Gastrocnemius medialis (tissue), 4 donors: ENCODE results near the gene MEGF11. TPM values are rescaled to one million over a fixed set of nuclear protein-coding genes. Genes with fewer than 3 reads are reported as not detected.

Experiments
- ATAC-seq, 2 donors: fragments of 150-250 bp; one replicate each; pipeline ENCODE4 v1.9.1; 2016
- DNase-seq, 2 donors: peaks; one replicate each; pipeline ENCODE4 v3.0.0-alpha.2; 2019
- H3K27ac ChIP-seq, 4 donors: fragments of 200-600 bp; sonication (generic); 1 replicate in 1 of 4; 2 replicates in 3 of 4; pipeline ENCODE4 v1.5.1; 2016 to 2018; ENCODE audit warnings: mild to moderate bottlenecking in 2 of 4, moderate library complexity in 1 of 4
- H3K27me3 ChIP-seq, 3 donors: fragments of 200-600 bp; sonication (generic) in 2 of 3; 1 replicate in 1 of 3; 2 replicates in 2 of 3; pipeline versions ENCODE4 v1.5.1 to v1.6.0; 2016 to 2019; ENCODE audit warnings: mild to moderate bottlenecking in 1 of 3, moderate library complexity in 1 of 3
- H3K36me3 ChIP-seq, 2 donors: fragments of 200-600 bp; sonication (generic) in 1 of 2; one replicate each; pipeline ENCODE4 v1.5.1; 2017 to 2018
- H3K4me1 ChIP-seq, 2 donors: fragments of 200-600 bp; sonication (generic) in 1 of 2; one replicate each; pipeline ENCODE4 v1.5.1; 2016 to 2017; ENCODE audit warnings: mild to moderate bottlenecking in 2 of 2
- H3K4me3 ChIP-seq, 4 donors: fragments of 200-600 bp; sonication (generic) in 3 of 4; 1 replicate in 1 of 4; 2 replicates in 3 of 4; pipeline ENCODE4 v1.5.1; 2016 to 2019; ENCODE audit warnings: mild to moderate bottlenecking in 2 of 4
- H3K9me3 ChIP-seq, 3 donors: fragments of 200-600 bp; sonication (generic) in 2 of 3; 1 replicate in 1 of 3; 2 replicates in 2 of 3; pipeline ENCODE4 v1.5.1; 2016 to 2019
- POLR2A ChIP-seq, 2 donors: fragments of 450-650 bp; IDR thresholded peaks; one replicate each; pipeline ENCODE4 v1.6.1; 2017; ENCODE audit warnings: antibody characterized with exemption in 2 of 2, mild to moderate bottlenecking in 2 of 2, moderate library complexity in 2 of 2
- in situ Hi-C, 4 donors: fragments of 200-750 bp; cut with MboI; loops; one replicate each; pipeline versions ENCODE4 v1.15.0 to v1.8.0; 2017; ENCODE audit warnings: low sequenced_read_pairs in 4 of 4
- intact Hi-C: fragments of 100-400 bp; cut with DNase I; formaldehyde crosslinking; loops from one replicate; pipeline ENCODE4 v1.15.1; 2023; ENCODE audit warnings: low total_unique reads
- total RNA-seq, 4 donors: library from RNA; depleted of rRNA; stranded (reverse); fragments of >200 nt; gene quantifications; one replicate each; pipeline versions ENCODE4 v1.1.0 to v1.2.3, GENCODE V29; 2016
- TF ChIP-seq, protein P1 (sequence below), 5 experiments: fragments of 450-650 bp in 3 of 5; fragments of 200-600 bp in 2 of 5; sonication (generic) in 2 of 5; IDR thresholded peaks in 4 of 5; conservative IDR thresholded peaks in 1 of 5; 1 replicate in 4 of 5; 2 replicates in 1 of 5; pipeline ENCODE4 v1.5.1; 2016 to 2019; ENCODE audit warnings: antibody characterized with exemption in 5 of 5, mild to moderate bottlenecking in 3 of 5, moderate library complexity in 3 of 5

Gene MEGF11
- total RNA-seq, 4 donors from 2014 or later, result not detected

GRCh38 chr15:65991721-65992483 lies 261.6 kb downstream of the MEGF11 start:
- in situ Hi-C loops, result loop anchor here in 1 of 4 donors (25.0 kb wide), 1 partner anchor 195 kb away; no protein-coding TSS in a partner anchor
- no peaks in the 10 kb centered on the region for H3K36me3 ChIP-seq
- H3K4me1 ChIP-seq, result no peaks in the 10 kb centered on the region
- DNase-seq (no peak), ATAC-seq (no peak)
- no peak overlapping the region for H3K4me3 ChIP-seq
- no peak overlapping the region for H3K27ac ChIP-seq
- intact Hi-C loops, result no loop called here
- H3K27me3 ChIP-seq, result peaks cover 18 to 22% (median 19%) of the 10 kb centered on the region in 3 donors
- TF ChIP-seq, protein P1, sequence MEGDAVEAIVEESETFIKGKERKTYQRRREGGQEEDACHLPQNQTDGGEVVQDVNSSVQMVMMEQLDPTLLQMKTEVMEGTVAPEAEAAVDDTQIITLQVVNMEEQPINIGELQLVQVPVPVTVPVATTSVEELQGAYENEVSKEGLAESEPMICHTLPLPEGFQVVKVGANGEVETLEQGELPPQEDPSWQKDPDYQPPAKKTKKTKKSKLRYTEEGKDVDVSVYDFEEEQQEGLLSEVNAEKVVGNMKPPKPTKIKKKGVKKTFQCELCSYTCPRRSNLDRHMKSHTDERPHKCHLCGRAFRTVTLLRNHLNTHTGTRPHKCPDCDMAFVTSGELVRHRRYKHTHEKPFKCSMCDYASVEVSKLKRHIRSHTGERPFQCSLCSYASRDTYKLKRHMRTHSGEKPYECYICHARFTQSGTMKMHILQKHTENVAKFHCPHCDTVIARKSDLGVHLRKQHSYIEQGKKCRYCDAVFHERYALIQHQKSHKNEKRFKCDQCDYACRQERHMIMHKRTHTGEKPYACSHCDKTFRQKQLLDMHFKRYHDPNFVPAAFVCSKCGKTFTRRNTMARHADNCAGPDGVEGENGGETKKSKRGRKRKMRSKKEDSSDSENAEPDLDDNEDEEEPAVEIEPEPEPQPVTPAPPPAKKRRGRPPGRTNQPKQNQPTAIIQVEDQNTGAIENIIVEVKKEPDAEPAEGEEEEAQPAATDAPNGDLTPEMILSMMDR (IDR thresholded peaks at IDR 0.05 in 4 of 5, conservative IDR thresholded peaks at IDR 0.05 in 1 of 5), result no peak
- TF ChIP-seq POLR2A (IDR thresholded peaks at IDR 0.05), result no peak
- no peaks in the 10 kb centered on the region for H3K9me3 ChIP-seq

- no peaks in the 10 kb centered on the region for H3K9me3 ChIP-seq
- no peaks in the 10 kb centered on the region for H3K4me1 ChIP-seq
- no peak overlapping the region for H3K27ac ChIP-seq
- DNase-seq, result no peak
- H3K4me3 ChIP-seq, result no peak overlapping the region
- ATAC-seq, result no peak
- in situ Hi-C loops, result loop anchor here in 1 of 4 donors (25.0 kb wide), 1 partner anchor 197 kb away; no protein-coding TSS in a partner anchor
- H3K27me3 ChIP-seq, result peaks cover 19 to 29% (median 29%) of the 10 kb centered on the region in 3 donors
- intact Hi-C loops, result no loop called here
- TF ChIP-seq, protein P1 (IDR thresholded peaks at IDR 0.05 in 4 of 5, conservative IDR thresholded peaks at IDR 0.05 in 1 of 5), result no peak
- no peak for TF ChIP-seq POLR2A (IDR thresholded peaks at IDR 0.05)
- H3K36me3 ChIP-seq, result no peaks in the 10 kb centered on the region
Observed at GRCh38 chr15:65990298-65990981, 263.1 kb downstream of the MEGF11 start.

GRCh38 chr15:65987100-65987499 lies 266.4 kb downstream of the MEGF11 start:
- DNase-seq, result no peak
- TF ChIP-seq, protein P1 (IDR thresholded peaks at IDR 0.05 in 4 of 5, conservative IDR thresholded peaks at IDR 0.05 in 1 of 5), result no peak
- TF ChIP-seq POLR2A (IDR thresholded peaks at IDR 0.05), result no peak
- no peaks in the 10 kb centered on the region for H3K9me3 ChIP-seq
- H3K36me3 ChIP-seq, result no peaks in the 10 kb centered on the region
- in situ Hi-C loops, result loop anchor here in 1 of 4 donors (25.0 kb wide), 1 partner anchor 200 kb away; no protein-coding TSS in a partner anchor
- H3K4me3 ChIP-seq, result no peak overlapping the region
- no peak for ATAC-seq
- H3K27ac ChIP-seq, result no peak overlapping the region
- H3K27me3 ChIP-seq, result peaks cover 35 to 42% (median 37%) of the 10 kb centered on the region in 3 donors
- intact Hi-C loops, result no loop called here
- no peaks in the 10 kb centered on the region for H3K4me1 ChIP-seq

DNA sequence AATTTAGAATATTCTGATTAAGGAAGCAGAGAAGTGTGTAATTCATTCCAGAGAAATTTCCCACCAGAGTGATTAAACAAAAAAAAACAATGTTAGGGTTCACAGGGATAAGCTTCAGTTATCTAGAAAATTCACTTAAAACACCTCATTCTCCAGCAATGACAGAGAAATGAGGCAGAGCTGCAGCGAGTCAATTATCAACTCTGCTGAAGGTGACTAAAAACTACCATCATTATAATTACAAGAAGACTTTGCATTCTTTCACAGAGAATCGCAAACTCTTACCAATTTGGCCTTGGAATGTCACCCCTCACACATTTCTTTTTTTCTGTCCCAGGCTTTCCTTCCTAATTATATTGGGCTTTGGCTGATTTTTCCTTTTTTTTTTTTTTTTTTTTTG lies 267.1 kb downstream of the MEGF11 start:
- Histone ChIP-seq H3K27me3 (peaks cover 40 to 46% (median 40%) of the 10 kb centered on the region in 3 donors), H3K27ac (no peak overlapping the region), H3K9me3 (no peaks in the 10 kb centered on the region), H3K36me3 (no peaks in the 10 kb centered on the region), H3K4me3 (no peak overlapping the region), H3K4me1 (no peaks in the 10 kb centered on the region)
- intact Hi-C loops, result no loop called here
- in situ Hi-C loops, result loop anchor here in 1 of 4 donors (25.0 kb wide), 1 partner anchor 201 kb away; no protein-coding TSS in a partner anchor
- no peak for TF ChIP-seq POLR2A (IDR thresholded peaks at IDR 0.05)
- TF ChIP-seq, protein P1 (IDR thresholded peaks at IDR 0.05 in 4 of 5, conservative IDR thresholded peaks at IDR 0.05 in 1 of 5), result no peak
- ATAC-seq (no peak), DNase-seq (no peak)
